Measurements from ENCODE around the gene EDIL3. TPM values are rescaled to one million over a fixed set of nuclear protein-coding genes. Genes with fewer than 3 reads are reported as not detected.
"Not testable (repeated sequence)": the region's sequence is repeated elsewhere in the genome, so short reads cannot be mapped to it uniquely, and the experiment has no call there.

EDIL3 gene
- total RNA-seq, 2 donors from 2014 or later: not detected

GRCh38 chr5:84168841-84169240 is 215.8 kb downstream of the EDIL3 start:
- no peak overlapping the region for H3K4me3 Mint-ChIP-seq

DNA sequence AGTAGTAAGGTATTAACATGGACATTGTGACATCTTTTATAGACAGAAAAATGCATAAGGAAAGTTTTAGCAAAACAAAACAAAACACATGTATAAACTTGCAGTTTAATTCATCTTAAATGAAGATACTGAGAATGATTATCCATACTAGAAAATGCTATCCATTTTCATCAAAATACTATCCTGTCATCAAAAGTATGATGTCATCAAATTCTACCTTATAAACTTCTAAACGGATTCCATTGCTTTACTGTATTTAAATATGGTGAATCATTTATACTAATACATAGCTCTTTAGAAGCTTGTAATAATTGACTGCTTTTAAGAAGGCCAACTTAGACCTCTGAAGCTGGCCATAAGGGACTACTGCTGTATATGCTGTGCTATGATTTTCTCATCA is 221.0 kb downstream of the EDIL3 start:
- H3K36me3 Mint-ChIP-seq (ENCODE audit: low read depth): no peaks in the 10 kb centered on the region
- H3K4me3 Mint-ChIP-seq: no peak overlapping the region

More at GRCh38 chr5:84168841-84169240, 215.8 kb downstream of the EDIL3 start:
- H3K27me3 Mint-ChIP-seq: no peaks in the 10 kb centered on the region
- H3K4me1 Mint-ChIP-seq: no peaks in the 10 kb centered on the region
- no peak overlapping the region for H3K27ac Mint-ChIP-seq
- no peaks in the 10 kb centered on the region for H3K9me3 Mint-ChIP-seq
- ATAC-seq (replicated peaks): no peak
- no peaks in the 10 kb centered on the region for H3K36me3 Mint-ChIP-seq (ENCODE audit: low read depth)

DNA sequence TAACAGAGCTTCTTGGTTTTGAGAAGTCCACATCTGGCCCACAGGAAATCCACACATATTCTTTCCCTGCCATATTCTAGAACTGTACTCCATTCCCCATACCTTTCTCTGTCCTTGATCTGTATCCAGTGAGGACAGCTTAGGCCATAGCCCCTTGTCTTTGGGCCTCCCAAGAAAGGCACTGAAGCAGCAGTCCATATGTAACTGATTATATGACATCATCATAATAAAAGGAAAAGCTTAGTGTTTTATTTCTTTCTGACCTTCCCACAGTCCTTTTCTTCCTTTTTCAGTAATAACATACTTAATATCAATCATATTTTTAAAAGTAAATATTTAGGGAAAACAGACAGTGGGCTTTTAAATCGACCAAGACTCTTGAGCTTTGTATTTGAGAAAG is 222.0 kb downstream of the EDIL3 start:
- peaks cover 4% of the 10 kb centered on the region for H3K9me3 Mint-ChIP-seq
- no peak for ATAC-seq (replicated peaks)
- H3K4me1 Mint-ChIP-seq: no peaks in the 10 kb centered on the region
- H3K4me3 Mint-ChIP-seq: no peak overlapping the region
- no peaks in the 10 kb centered on the region for H3K27me3 Mint-ChIP-seq
- no peak overlapping the region for H3K27ac Mint-ChIP-seq
- no peaks in the 10 kb centered on the region for H3K36me3 Mint-ChIP-seq (ENCODE audit: low read depth)

More for the DNA sequence above, 221.0 kb downstream of the EDIL3 start:
- H3K27me3 Mint-ChIP-seq: no peaks in the 10 kb centered on the region
- ATAC-seq (replicated peaks): no peak
- no peak overlapping the region for H3K27ac Mint-ChIP-seq
- no peaks in the 10 kb centered on the region for H3K4me1 Mint-ChIP-seq
- peaks cover 4% of the 10 kb centered on the region for H3K9me3 Mint-ChIP-seq

DNA sequence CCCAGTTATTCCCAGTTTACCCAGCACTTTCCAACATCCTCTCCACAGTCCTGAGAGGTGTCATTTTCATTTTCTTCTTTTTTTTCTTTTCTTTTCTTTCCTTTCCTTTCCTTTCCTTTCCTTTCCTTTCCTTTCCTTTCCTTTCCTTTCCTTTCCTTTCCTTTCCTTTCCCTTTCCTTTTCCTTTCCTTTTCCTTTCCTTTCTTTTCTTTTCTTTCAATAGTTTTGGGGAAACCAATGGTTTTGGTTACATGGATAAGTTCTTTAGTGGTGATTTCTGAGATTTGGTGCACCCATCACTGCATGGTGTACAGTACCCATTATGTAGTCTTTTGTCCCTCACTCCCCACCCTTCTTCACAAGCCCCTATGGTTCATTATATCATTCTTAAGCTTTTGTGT is 224.0 kb downstream of the EDIL3 start:
- H3K27me3 Mint-ChIP-seq; ATAC-seq (replicated peaks); H3K27ac Mint-ChIP-seq; H3K36me3 Mint-ChIP-seq (ENCODE audit: low read depth); H3K4me1 Mint-ChIP-seq; H3K9me3 Mint-ChIP-seq; H3K4me3 Mint-ChIP-seq: not testable (repeated sequence)

GRCh38 chr5:84149094-84149493 is 235.6 kb downstream of the EDIL3 start:
- H3K36me3 Mint-ChIP-seq (ENCODE audit: low read depth): no peaks in the 10 kb centered on the region
- no peaks in the 10 kb centered on the region for H3K9me3 Mint-ChIP-seq
- no peak for ATAC-seq (replicated peaks)
- H3K27ac Mint-ChIP-seq: no peak overlapping the region
- H3K4me1 Mint-ChIP-seq: no peaks in the 10 kb centered on the region
- H3K4me3 Mint-ChIP-seq: no peak overlapping the region
- H3K27me3 Mint-ChIP-seq: no peaks in the 10 kb centered on the region

GRCh38 chr5:84148651-84149050 is 236.0 kb downstream of the EDIL3 start:
- no peaks in the 10 kb centered on the region for H3K9me3 Mint-ChIP-seq
- H3K27ac Mint-ChIP-seq: no peak overlapping the region
- H3K27me3 Mint-ChIP-seq: no peaks in the 10 kb centered on the region
- H3K36me3 Mint-ChIP-seq (ENCODE audit: low read depth): no peaks in the 10 kb centered on the region
- H3K4me1 Mint-ChIP-seq: no peaks in the 10 kb centered on the region
- ATAC-seq (replicated peaks): no peak
- no peak overlapping the region for H3K4me3 Mint-ChIP-seq

GRCh38 chr5:84137541-84137940 is 247.1 kb downstream of the EDIL3 start:
- H3K4me3 Mint-ChIP-seq: no peak overlapping the region
- H3K9me3 Mint-ChIP-seq: no peaks in the 10 kb centered on the region
- no peak for ATAC-seq (replicated peaks)
- no peaks in the 10 kb centered on the region for H3K36me3 Mint-ChIP-seq (ENCODE audit: low read depth)
- H3K27me3 Mint-ChIP-seq: no peaks in the 10 kb centered on the region
- H3K27ac Mint-ChIP-seq: no peak overlapping the region
- H3K4me1 Mint-ChIP-seq: no peaks in the 10 kb centered on the region

GRCh38 chr5:84131372-84131771 is 253.3 kb downstream of the EDIL3 start:
- Mint-ChIP-seq H3K9me3 (no peaks in the 10 kb centered on the region), H3K36me3 (ENCODE audit: low read depth) (no peaks in the 10 kb centered on the region), H3K27ac (no peak overlapping the region), H3K4me3 (no peak overlapping the region), H3K27me3 (no peaks in the 10 kb centered on the region), H3K4me1 (no peaks in the 10 kb centered on the region)
- no peak for ATAC-seq (replicated peaks)

GRCh38 chr5:84130006-84130580 is 254.6 kb downstream of the EDIL3 start:
- Mint-ChIP-seq H3K36me3 (ENCODE audit: low read depth) (no peaks in the 10 kb centered on the region), H3K27ac (no peak overlapping the region), H3K9me3 (no peaks in the 10 kb centered on the region), H3K4me3 (no peak overlapping the region), H3K27me3 (no peaks in the 10 kb centered on the region), H3K4me1 (no peaks in the 10 kb centered on the region)
- ATAC-seq (replicated peaks): no peak

GRCh38 chr5:84125216-84125615 is 259.5 kb downstream of the EDIL3 start:
- H3K4me1 Mint-ChIP-seq: no peaks in the 10 kb centered on the region
- no peaks in the 10 kb centered on the region for H3K9me3 Mint-ChIP-seq
- H3K36me3 Mint-ChIP-seq (ENCODE audit: low read depth): no peaks in the 10 kb centered on the region
- no peaks in the 10 kb centered on the region for H3K27me3 Mint-ChIP-seq
- no peak overlapping the region for H3K4me3 Mint-ChIP-seq
- H3K27ac Mint-ChIP-seq: no peak overlapping the region
- ATAC-seq (replicated peaks): no peak

- Mint-ChIP-seq H3K9me3 (no peaks in the 10 kb centered on the region), H3K27me3 (no peaks in the 10 kb centered on the region), H3K4me1 (no peaks in the 10 kb centered on the region), H3K27ac (no peak overlapping the region), H3K4me3 (no peak overlapping the region), H3K36me3 (ENCODE audit: low read depth) (no peaks in the 10 kb centered on the region)
- ATAC-seq (replicated peaks): no peak
Measured at GRCh38 chr5:84119252-84119651, 265.4 kb downstream of the EDIL3 start.

GRCh38 chr5:84118551-84118950 is 266.1 kb downstream of the EDIL3 start:
- Mint-ChIP-seq H3K27me3 (no peaks in the 10 kb centered on the region), H3K27ac (no peak overlapping the region)
- no peak for ATAC-seq (replicated peaks)

DNA sequence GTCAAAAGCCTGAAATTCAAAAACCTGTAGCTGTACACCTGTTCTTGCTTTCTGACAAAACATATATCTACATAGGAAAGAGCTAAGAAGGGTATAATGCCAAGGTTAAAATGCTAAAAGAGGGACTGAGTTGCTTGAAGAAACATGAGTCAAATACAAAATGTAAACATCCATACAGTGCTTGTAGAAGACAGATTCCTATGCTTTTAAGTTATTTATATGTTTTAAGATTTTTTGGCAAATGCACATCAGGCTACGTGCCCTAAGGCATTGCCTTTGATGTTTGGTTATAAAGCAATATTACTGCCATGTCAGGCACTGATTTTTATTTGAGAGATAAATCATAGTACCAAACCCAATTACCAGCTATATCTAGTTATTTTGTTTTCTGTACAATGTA is 269.0 kb downstream of the EDIL3 start:
- Mint-ChIP-seq H3K27me3 (no peaks in the 10 kb centered on the region), H3K4me3 (no peak overlapping the region), H3K4me1 (no peaks in the 10 kb centered on the region), H3K9me3 (no peaks in the 10 kb centered on the region), H3K36me3 (ENCODE audit: low read depth) (no peaks in the 10 kb centered on the region), H3K27ac (no peak overlapping the region)
- ATAC-seq (replicated peaks): no peak

More at GRCh38 chr5:84118551-84118950, 266.1 kb downstream of the EDIL3 start:
- Mint-ChIP-seq H3K4me1 (no peaks in the 10 kb centered on the region), H3K9me3 (no peaks in the 10 kb centered on the region), H3K4me3 (no peak overlapping the region), H3K36me3 (ENCODE audit: low read depth) (no peaks in the 10 kb centered on the region)

DNA sequence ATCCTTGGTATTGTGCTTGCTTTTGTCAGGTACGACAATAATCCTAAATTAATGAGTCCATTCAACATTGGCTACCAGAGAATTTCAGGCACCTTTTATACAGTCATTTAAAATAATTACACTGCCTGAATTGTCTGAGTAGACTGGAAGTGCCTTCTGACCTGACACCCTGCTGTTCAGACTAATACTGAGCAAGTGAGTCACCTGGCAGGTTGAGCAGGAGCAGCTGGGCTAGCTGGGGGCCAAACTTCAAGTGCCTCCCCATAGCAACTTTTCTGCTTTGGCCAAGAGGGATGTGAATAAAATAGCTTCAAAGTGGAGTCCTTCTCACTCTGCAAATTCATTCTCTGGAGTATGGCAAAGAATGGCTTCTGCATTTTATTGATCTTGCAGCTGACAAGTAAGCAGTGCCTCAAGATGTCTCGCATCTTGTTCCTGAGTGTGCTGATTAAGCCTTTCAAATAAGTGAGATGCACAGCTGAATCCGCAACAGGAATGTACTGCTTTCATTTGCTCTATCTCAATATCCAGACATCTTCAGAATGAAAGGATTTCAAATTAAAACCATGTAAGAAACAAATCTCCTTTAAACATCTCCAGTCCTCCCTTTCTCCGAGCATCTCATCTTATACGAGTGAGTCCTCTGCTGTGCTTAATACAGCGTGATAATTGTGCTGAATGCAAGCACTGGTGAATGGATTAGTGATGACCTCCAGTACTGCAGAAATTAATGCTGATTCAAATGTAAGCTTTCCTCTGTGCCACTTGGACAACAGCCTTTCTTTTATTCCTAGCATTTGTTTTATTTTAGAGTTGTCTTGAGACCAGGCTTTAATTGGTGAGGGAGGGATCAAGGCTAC is 271.2 kb downstream of the EDIL3 start:
- ATAC-seq (replicated peaks): no peak
- Mint-ChIP-seq H3K27ac (no peak overlapping the region), H3K27me3 (no peaks in the 10 kb centered on the region), H3K4me1 (no peaks in the 10 kb centered on the region), H3K4me3 (no peak overlapping the region), H3K9me3 (no peaks in the 10 kb centered on the region), H3K36me3 (ENCODE audit: low read depth) (no peaks in the 10 kb centered on the region)

DNA sequence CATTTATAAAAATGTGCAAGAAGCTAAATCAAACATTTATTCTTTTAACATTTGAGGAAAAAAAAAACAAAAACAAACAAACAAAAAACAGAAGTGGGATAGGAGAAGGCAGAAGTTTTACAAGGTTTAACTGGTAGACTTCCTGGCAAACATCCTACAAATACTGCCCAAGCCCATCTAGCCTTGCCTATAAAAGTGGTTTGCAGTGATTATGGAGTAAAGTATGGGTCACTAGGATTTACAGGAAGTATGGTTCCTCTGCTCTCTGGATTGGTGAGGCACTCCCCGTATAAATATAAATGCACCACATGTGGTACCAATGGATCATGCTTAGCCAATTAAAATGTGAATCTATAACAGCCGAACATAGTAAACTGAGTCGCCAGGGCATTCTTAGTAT is 291.9 kb downstream of the EDIL3 start:
- no peaks in the 10 kb centered on the region for H3K27me3 Mint-ChIP-seq
- H3K9me3 Mint-ChIP-seq: no peaks in the 10 kb centered on the region
- H3K4me1 Mint-ChIP-seq: no peaks in the 10 kb centered on the region
- no peaks in the 10 kb centered on the region for H3K36me3 Mint-ChIP-seq (ENCODE audit: low read depth)
- H3K27ac Mint-ChIP-seq: no peak overlapping the region
- H3K4me3 Mint-ChIP-seq: no peak overlapping the region
- ATAC-seq (replicated peaks): no peak

All from activated T-helper 17 cell treated with anti-CD3 and anti-CD28 coated beads, Interleukin-2, amount 50 U/mL, for 72 hours (primary cell).